HG03558 (cell line): Measurements from ENCODE around the gene DUSP5.

Experiments
- ATAC-seq: cut with Tn5 transposase; IDR thresholded peaks from one replicate; pipeline ENCODE4 v1.9.1; 2021; ENCODE audit warnings: moderate number of reproducible peaks; ENCODE audit not compliant: unreplicated experiment; ENCODE audit errors: extremely low read depth

The DUSP5 gene

GRCh38 chr10:110498982-110499795 lies 1.5 kb downstream of the DUSP5 start:
- ATAC-seq: no peak

GRCh38 chr10:110499796-110500514 lies 2.2 kb downstream of the DUSP5 start:
- ATAC-seq: no peak

- no peak for ATAC-seq
Observed at GRCh38 chr10:110500515-110500905, 2.8 kb downstream of the DUSP5 start.

GRCh38 chr10:110501142-110501937 lies 3.6 kb downstream of the DUSP5 start:
- ATAC-seq: no peak

- ATAC-seq: no peak
Observed at GRCh38 chr10:110502072-110502845, 4.6 kb downstream of the DUSP5 start.

GRCh38 chr10:110502851-110503301 lies 5.2 kb downstream of the DUSP5 start:
- ATAC-seq: peak; percentile 29

- ATAC-seq: no peak
Observed at GRCh38 chr10:110503528-110504110, 5.9 kb downstream of the DUSP5 start.

- ATAC-seq: peak; percentile 47
Observed at GRCh38 chr10:110504111-110504735, 6.5 kb downstream of the DUSP5 start.

GRCh38 chr10:110505130-110505770 lies 7.5 kb downstream of the DUSP5 start:
- ATAC-seq: no peak

GRCh38 chr10:110506448-110506847 lies 8.7 kb downstream of the DUSP5 start:
- ATAC-seq: no peak

GRCh38 chr10:110507346-110507745 lies 9.6 kb downstream of the DUSP5 start:
- no peak for ATAC-seq

- ATAC-seq: no peak
Observed at GRCh38 chr10:110508159-110508788, 10.6 kb downstream of the DUSP5 start.

GRCh38 chr10:110508806-110509544 lies 11.3 kb downstream of the DUSP5 start:
- ATAC-seq: no peak

- no peak for ATAC-seq
Observed at GRCh38 chr10:110509560-110509959, 11.9 kb downstream of the DUSP5 start.

GRCh38 chr10:110510086-110510485 lies 12.4 kb downstream of the DUSP5 start:
- no peak for ATAC-seq

- no peak for ATAC-seq
Observed at GRCh38 chr10:110510730-110511129, 13.0 kb downstream of the DUSP5 start.

GRCh38 chr10:110511734-110512449 lies 14.2 kb downstream of the DUSP5 start:
- ATAC-seq: no peak
